PC-9 (cell line): ENCODE results near the gene MAGEA1. TPM values are rescaled to one million over a fixed set of nuclear protein-coding genes. Genes with fewer than 3 reads are reported as not detected.

Experiments used
- BruUV-seq: library from RNA; stranded (reverse); fragments of 400-500 nt; replicated peaks from 2 replicates; lab custom pipeline; 2021; lab: Mats Ljungman, UMichigan
- CTCF ChIA-PET: fragments of 300-600 bp; sonication (Branson Sonifier 250); formaldehyde crosslinking; loops from one replicate; lab custom pipeline; 2022; ENCODE audit warnings: antibody characterized with exemption; lab: Charles Lee
- POLR2A ChIA-PET: fragments of 300-600 bp; sonication (Branson Sonifier 250); formaldehyde crosslinking; loops from one replicate; lab custom pipeline; 2022; ENCODE audit warnings: antibody characterized with exemption; ENCODE audit not compliant: unreplicated experiment; lab: Charles Lee
- DNase-seq, 2 experiments: peaks; one replicate each; pipeline versions ENCODE4 v3.0.0 to v3.0.0-alpha.2; 2015 to 2022; ENCODE audit warnings: mixed read lengths in 1 of 2
- H2AFZ ChIP-seq: fragments of 200-600 bp; sonication (generic); 2 replicates; pipeline ENCODE4 v1.8.1; 2017; ENCODE audit warnings: antibody characterized with exemption
- H3F3A ChIP-seq: fragments of 200-600 bp; sonication (generic); 2 replicates; pipeline ENCODE4 v1.8.1; 2017; ENCODE audit warnings: antibody characterized with exemption, mild to moderate bottlenecking, low read depth; ENCODE audit not compliant: insufficient read depth
- H3K27ac ChIP-seq: fragments of 200-600 bp; sonication (generic); 2 replicates; pipeline ENCODE4 v1.6.1; 2016; ENCODE audit warnings: mixed run types
- H3K27me3 ChIP-seq: fragments of 200-600 bp; sonication (generic); 2 replicates; pipeline ENCODE4 v1.6.1; 2016; ENCODE audit warnings: low read depth, mixed run types; ENCODE audit not compliant: insufficient read depth
- H3K36me3 ChIP-seq: fragments of 200-600 bp; sonication (generic); 2 replicates; pipeline ENCODE4 v1.6.1; 2016; ENCODE audit warnings: low read depth, mixed run types
- H3K4me1 ChIP-seq: fragments of 200-600 bp; sonication (generic); replicated peaks from 2 replicates; pipeline ENCODE4 v1.6.1; 2016; ENCODE audit warnings: mixed run types; ENCODE audit not compliant: insufficient read depth
- H3K4me2 ChIP-seq: fragments of 200-600 bp; sonication (generic); 2 replicates; pipeline ENCODE4 v1.6.1; 2017; ENCODE audit warnings: mixed run types
- H3K4me3 ChIP-seq: fragments of 200-600 bp; sonication (generic); 2 replicates; pipeline ENCODE4 v1.6.1; 2016; ENCODE audit warnings: mixed run types
- H3K79me2 ChIP-seq: fragments of 200-600 bp; sonication (generic); 2 replicates; pipeline ENCODE4 v1.6.1; 2017; ENCODE audit warnings: low read depth, mixed run types
- H3K9me2 ChIP-seq: fragments of 200-600 bp; sonication (generic); 2 replicates; pipeline ENCODE4 v1.8.1; 2017; ENCODE audit warnings: mild to moderate bottlenecking; ENCODE audit not compliant: insufficient read depth
- H3K9me3 ChIP-seq: fragments of 200-600 bp; sonication (generic); 2 replicates; pipeline ENCODE4 v1.8.1; 2016; ENCODE audit warnings: low read depth; ENCODE audit not compliant: insufficient read depth
- H4K20me1 ChIP-seq: fragments of 200-600 bp; sonication (generic); 2 replicates; pipeline ENCODE4 v1.8.1; 2017; ENCODE audit not compliant: insufficient read depth
- CTCF ChIP-seq: fragments of 200-600 bp; sonication (generic); conservative IDR thresholded peaks from 2 replicates; pipeline ENCODE4 v1.6.1; 2017; ENCODE audit warnings: mixed run types, antibody characterized with exemption, mild to moderate bottlenecking, moderate library complexity
- EZH2 ChIP-seq: fragments of 200-600 bp; sonication (generic); IDR thresholded peaks from 2 replicates; pipeline ENCODE4 v1.8.0; 2017; ENCODE audit warnings: antibody characterized with exemption, low read depth
- intact Hi-C: fragments of 100-400 bp; cut with micrococcal nuclease; formaldehyde crosslinking; loops from one replicate; pipeline ENCODE4 v1.10.0; 2022; ENCODE audit not compliant: unreplicated experiment
- total RNA-seq: library from RNA; stranded (reverse); gene quantifications from 2 replicates; pipeline ENCODE4 v1.2.3, GENCODE V29; 2021

Gene MAGEA1
- total RNA-seq, 1 experiment from 2014 or later: not detected

- CTCF ChIA-PET: no interaction called here
- Histone ChIP-seq H3K9me3 (peaks cover 3% of the 10 kb centered on the region; the same call in 1 of the 2 replicates), H3F3A (no peaks in the 10 kb centered on the region), H3K79me2 (no peaks in the 10 kb centered on the region), H3K9me2 (no peaks in the 10 kb centered on the region), H3K27me3 (peaks cover 76% of the 10 kb centered on the region), H3K4me3 (no peak overlapping the region), H3K36me3 (no peaks in the 10 kb centered on the region), H3K4me2 (no peak overlapping the region), H4K20me1 (no peaks in the 10 kb centered on the region), H3K4me1 (no peaks in the 10 kb centered on the region), H3K27ac (no peak overlapping the region), H2AFZ (no peak overlapping the region)
- TF ChIP-seq CTCF (no peak), EZH2 (no peak)
- POLR2A ChIA-PET: no interaction called here
- no TSS peak for BruUV-seq
- DNase-seq: no peak
- intact Hi-C loops: no loop called here
These were observed 27.5 kb downstream of the MAGEA1 start for GRCh38 chrX:153206425-153207046.

GRCh38 chrX:153209347-153209746 lies 30.3 kb downstream of the MAGEA1 start:
- TF ChIP-seq CTCF: no peak
- TF ChIP-seq EZH2: no peak
- Histone ChIP-seq H3K4me3 (no peak overlapping the region), H3K4me2 (no peak overlapping the region), H3K27ac (no peak overlapping the region), H3K9me2 (no peaks in the 10 kb centered on the region), H3K79me2 (no peaks in the 10 kb centered on the region), H3K9me3 (0 out of 2 replicates have a peak, but pooled peaks cover 3% of the 10 kb centered on the region), H2AFZ (no peak overlapping the region), H3K36me3 (no peaks in the 10 kb centered on the region), H3K4me1 (no peaks in the 10 kb centered on the region), H3F3A (no peaks in the 10 kb centered on the region), H3K27me3 (peaks cover 77% of the 10 kb centered on the region), H4K20me1 (no peaks in the 10 kb centered on the region)
- ChIA-PET POLR2A (no interaction called here), CTCF (no interaction called here)
- intact Hi-C loops: no loop called here
- no peak for DNase-seq
- BruUV-seq: no TSS peak

- Histone ChIP-seq H3K36me3 (no peaks in the 10 kb centered on the region), H3K4me3 (no peak overlapping the region), H3K27ac (no peak overlapping the region), H3F3A (no peaks in the 10 kb centered on the region), H4K20me1 (no peaks in the 10 kb centered on the region), H3K79me2 (no peaks in the 10 kb centered on the region), H3K4me1 (no peaks in the 10 kb centered on the region), H3K9me3 (0 out of 2 replicates have a peak, but pooled peaks cover 3% of the 10 kb centered on the region), H3K4me2 (no peak overlapping the region), H3K27me3 (peaks cover 87% of the 10 kb centered on the region), H3K9me2 (no peaks in the 10 kb centered on the region), H2AFZ (no peak overlapping the region)
- CTCF ChIA-PET: no interaction called here
- DNase-seq: no peak
- POLR2A ChIA-PET: no interaction called here
- no peak for TF ChIP-seq EZH2
- no peak for TF ChIP-seq CTCF
- intact Hi-C loops: no loop called here
- BruUV-seq: no TSS peak
These were observed 35.9 kb downstream of the MAGEA1 start for GRCh38 chrX:153214934-153215333.
